Large intestine (tissue), 3 donors: ENCODE data around the gene CENPK. TPM values are rescaled to one million over a fixed set of nuclear protein-coding genes. Genes with fewer than 3 reads are reported as not detected.
A peak's percentile ranks its signal among the peaks of the same experiment; 100 is the strongest.
"Not testable (repeated sequence)": the region's sequence is repeated elsewhere in the genome, so short reads cannot be mapped to it uniquely, and the experiment has no call there.

Source experiments
- DNase-seq, 2 donors: peaks; one replicate each; pipeline versions ENCODE4 v3.0.0 to v3.0.0-alpha.2; 2013
- H3K27ac ChIP-seq: one replicate; pipeline ENCODE4 v1.5.1; 2013; ENCODE audit warnings: low read length
- H3K27me3 ChIP-seq: 2 replicates; pipeline ENCODE4 v1.6.1; 2013; ENCODE audit warnings: low read length; ENCODE audit not compliant: control insufficient read depth, insufficient read depth
- H3K36me3 ChIP-seq: 2 replicates; pipeline ENCODE4 v1.6.1; 2013; ENCODE audit warnings: low read length; ENCODE audit not compliant: control insufficient read depth, insufficient read depth
- H3K4me1 ChIP-seq: one replicate; pipeline ENCODE4 v1.6.1; 2013; ENCODE audit warnings: low read length; ENCODE audit not compliant: control insufficient read depth, insufficient read depth
- H3K4me3 ChIP-seq: one replicate; pipeline ENCODE4 v1.5.1; 2013; ENCODE audit warnings: low read length
- H3K9me3 ChIP-seq: one replicate; pipeline ENCODE4 v1.6.1; 2013; ENCODE audit warnings: mild to moderate bottlenecking, low read depth, low read length, moderate library complexity; ENCODE audit not compliant: control insufficient read depth
- WGBS: methylation state at CpG from one replicate; pipeline ENCODE4 v1.1.5; 2013; ENCODE audit warnings: low lambda C conversion rate; ENCODE audit not compliant: insufficient coverage; 5-methylcytosine and 5-hydroxymethylcytosine counted together
- polyA plus RNA-seq: library from polyadenylated mRNA; unstranded; fragments of 120-200 nt; gene quantifications from one replicate; pipeline ENCODE4 v1.2.1, GENCODE V29; 2013

CENPK gene
- polyA plus RNA-seq, 1 donor, result 19.0 TPM

DNA sequence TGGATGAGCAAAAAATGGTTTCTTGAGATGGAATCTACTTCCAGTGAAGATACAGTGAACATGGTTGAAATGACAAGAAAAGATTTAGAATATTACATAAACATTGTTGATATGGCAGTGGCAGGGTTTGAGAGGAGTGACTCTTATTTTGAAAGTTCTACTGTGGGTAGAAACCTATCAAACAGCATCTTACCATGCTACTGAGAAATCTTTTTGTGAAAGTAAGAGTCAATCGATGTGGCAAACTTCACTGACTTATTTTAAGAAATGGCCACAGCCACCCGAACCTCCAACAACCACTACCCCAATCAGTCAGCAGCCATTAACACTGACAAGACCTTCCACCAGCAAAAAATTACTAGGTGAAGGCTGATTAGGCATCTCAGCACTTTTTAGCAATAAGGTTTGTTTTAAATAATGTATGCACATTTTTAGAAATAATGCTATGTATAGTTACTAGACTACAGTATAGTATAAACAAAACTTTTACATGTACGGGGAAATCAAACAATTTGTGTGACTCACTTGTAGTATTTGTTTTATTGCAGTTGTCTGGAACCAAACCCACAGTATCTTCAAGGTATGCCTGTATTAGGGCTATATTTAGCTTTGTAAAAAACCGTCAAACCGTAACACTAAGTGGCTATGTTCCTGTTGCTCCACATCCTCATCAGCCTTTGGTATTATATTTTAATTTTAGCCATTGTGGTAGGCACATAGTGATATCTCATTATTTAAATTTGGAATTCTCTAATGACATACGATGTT, 50.6 kb downstream of the CENPK start:
- Histone ChIP-seq H3K27me3 (no peaks in the 10 kb centered on the region), H3K9me3 (no peaks in the 10 kb centered on the region), H3K36me3 (no peaks in the 10 kb centered on the region), H3K4me1 (no peaks in the 10 kb centered on the region), H3K27ac (no peak overlapping the region), H3K4me3 (no peak overlapping the region)
- DNase-seq, result no peak
- WGBS, result 100% methylated on average over 2 of the region's 6 CpGs

DNA sequence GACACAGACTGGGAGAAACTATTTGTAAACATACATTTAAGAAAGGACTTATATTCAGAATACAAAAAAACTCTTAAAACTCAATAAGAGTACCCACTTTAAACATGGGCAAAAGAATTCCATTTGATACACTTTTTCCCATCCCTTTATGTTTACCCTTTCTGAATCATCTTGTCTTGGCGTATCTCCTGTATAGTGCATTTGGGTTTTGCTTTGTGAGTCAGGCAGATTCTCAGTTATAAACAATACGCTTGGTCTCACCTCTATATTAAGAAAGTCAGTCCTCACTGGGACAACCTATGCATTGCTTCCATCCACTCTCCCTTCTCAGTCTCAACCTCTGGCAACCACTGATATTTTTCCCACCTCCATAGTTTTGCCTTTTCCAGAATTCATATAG, 54.0 kb downstream of the CENPK start:
- no peaks in the 10 kb centered on the region for H3K27me3 ChIP-seq
- DNase-seq, result no peak
- H3K9me3 ChIP-seq, result no peaks in the 10 kb centered on the region
- WGBS, result 100% methylated on average over 2 of the region's 2 CpGs
- no peak overlapping the region for H3K4me3 ChIP-seq
- no peak overlapping the region for H3K27ac ChIP-seq
- no peaks in the 10 kb centered on the region for H3K4me1 ChIP-seq
- no peaks in the 10 kb centered on the region for H3K36me3 ChIP-seq

DNA sequence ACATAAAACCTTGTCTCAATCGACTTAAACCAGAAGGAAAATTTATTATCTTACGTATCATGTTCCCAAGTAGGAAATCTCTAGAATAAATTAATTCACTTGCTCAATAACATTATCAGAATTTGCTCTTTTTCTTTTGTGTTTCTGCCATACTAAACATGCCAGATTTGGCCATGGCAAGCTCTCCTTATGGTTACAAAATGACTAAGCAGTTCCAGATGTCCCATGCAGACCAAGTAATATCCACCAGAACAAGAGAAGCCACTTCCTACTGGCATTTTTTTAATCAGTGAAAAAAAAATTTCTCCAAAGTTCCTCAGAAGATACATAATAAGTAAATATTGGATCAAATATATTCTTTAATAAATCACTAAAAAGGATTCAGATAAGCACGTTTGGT, 56.0 kb downstream of the CENPK start:
- H3K36me3 ChIP-seq, result no peaks in the 10 kb centered on the region
- 69% methylated on average over 2 of the region's 3 CpGs for WGBS
- no peaks in the 10 kb centered on the region for H3K4me1 ChIP-seq
- H3K27ac ChIP-seq, result no peak overlapping the region
- no peak for DNase-seq
- no peaks in the 10 kb centered on the region for H3K9me3 ChIP-seq
- no peak overlapping the region for H3K4me3 ChIP-seq
- no peaks in the 10 kb centered on the region for H3K27me3 ChIP-seq

DNA sequence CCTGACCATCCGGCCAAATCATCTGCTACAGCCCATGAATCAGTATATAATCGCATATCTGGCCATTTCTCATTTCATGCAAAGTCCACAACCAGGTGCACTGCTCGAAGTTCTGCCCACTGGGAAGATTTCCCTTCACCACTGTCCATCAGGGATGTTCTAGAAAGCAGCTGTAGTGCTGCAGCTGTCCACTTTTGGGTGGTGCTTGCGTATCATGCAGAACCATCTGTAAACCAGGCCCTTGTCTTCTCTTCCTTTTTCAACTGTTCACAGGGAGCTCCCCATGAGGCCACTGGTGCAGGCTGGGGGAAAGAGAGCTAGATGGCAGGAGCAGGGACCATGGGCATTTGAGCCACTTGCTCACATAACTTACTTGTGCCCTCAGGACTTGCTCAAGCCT, 73.8 kb downstream of the CENPK start:
- H3K27me3 ChIP-seq, result no peaks in the 10 kb centered on the region
- H3K36me3 ChIP-seq, result no peaks in the 10 kb centered on the region
- no peaks in the 10 kb centered on the region for H3K4me1 ChIP-seq
- no peak overlapping the region for H3K4me3 ChIP-seq
- WGBS, result 100% methylated on average over 1 of the region's 4 CpGs
- peaks cover 6% of the 10 kb centered on the region for H3K9me3 ChIP-seq
- H3K27ac ChIP-seq, result no peak overlapping the region
- no peak for DNase-seq

DNA sequence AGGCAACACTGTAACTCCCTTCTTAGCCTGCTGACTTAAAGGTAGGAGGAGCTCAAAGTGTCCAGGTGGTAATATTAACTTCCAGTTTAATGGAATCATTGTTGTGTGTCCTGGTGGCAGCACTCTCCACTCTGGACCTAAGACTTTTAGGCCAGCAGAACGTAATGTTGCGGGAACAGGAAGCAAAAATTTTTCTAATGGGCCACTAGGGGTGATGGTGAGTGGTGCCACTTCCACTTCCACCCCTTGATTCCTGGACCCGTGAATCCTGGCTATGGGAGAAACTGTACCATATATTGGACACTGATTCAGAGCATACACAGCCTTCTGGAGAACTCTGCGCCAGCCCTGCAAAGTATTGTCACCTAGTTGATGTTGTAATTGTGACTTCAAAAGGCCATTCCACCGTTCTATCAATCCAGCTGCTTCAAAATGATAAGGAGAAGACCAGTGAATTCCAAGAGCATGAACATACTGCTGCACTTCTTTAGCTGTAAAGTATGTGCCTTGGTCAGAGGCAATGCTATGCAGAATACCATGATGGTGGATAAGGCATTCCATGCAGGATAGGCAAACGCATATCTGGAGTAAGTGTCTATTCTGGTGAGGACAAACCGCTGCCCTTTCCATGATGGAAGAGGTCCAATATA, 74.8 kb downstream of the CENPK start:
- not testable (repeated sequence) for H3K27ac ChIP-seq, H3K27me3 ChIP-seq, H3K36me3 ChIP-seq, H3K9me3 ChIP-seq, H3K4me1 ChIP-seq, H3K4me3 ChIP-seq, DNase-seq
- WGBS, result no CpG with 5 or more reads among the region's 7 CpGs

GRCh38 chr5:65486803-65487202, 76.2 kb downstream of the CENPK start:
- not testable (repeated sequence) for DNase-seq, H3K9me3 ChIP-seq, H3K27ac ChIP-seq, H3K27me3 ChIP-seq, H3K4me3 ChIP-seq, H3K36me3 ChIP-seq, H3K4me1 ChIP-seq
- WGBS, result 60% methylated on average over 1 of the region's 2 CpGs

DNA sequence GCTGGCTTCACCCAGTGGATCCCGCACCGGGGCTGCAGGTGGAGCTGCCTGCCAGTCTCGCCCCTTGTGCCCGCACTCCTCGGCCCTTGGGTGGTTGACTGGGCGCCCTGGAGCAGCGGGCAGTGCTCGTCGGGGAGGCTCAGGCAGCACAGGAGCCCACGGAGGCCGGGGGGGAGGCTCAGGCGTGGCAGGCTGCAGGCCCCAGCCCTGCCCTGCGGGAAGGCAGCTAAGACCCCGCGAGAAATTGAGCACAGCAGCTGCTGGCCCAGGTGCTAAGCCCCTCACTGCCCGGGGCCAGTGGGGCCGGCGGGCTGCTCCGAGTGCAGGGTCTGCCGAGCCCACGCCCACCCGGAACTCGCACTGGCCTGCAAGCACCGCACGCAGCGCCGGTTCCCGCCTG, 77.6 kb downstream of the CENPK start:
- Histone ChIP-seq H3K4me3 (no peak overlapping the region), H3K27me3 (no peaks in the 10 kb centered on the region), H3K4me1 (peaks cover 3% of the 10 kb centered on the region), H3K36me3 (no peaks in the 10 kb centered on the region), H3K27ac (no peak overlapping the region), H3K9me3 (peaks cover 6% of the 10 kb centered on the region)
- no peak for DNase-seq
- WGBS, result no CpG with 5 or more reads among the region's 28 CpGs

- Histone ChIP-seq H3K4me3 (no peak overlapping the region), H3K4me1 (peaks cover 7% of the 10 kb centered on the region), H3K27me3 (no peaks in the 10 kb centered on the region), H3K36me3 (no peaks in the 10 kb centered on the region), H3K27ac (peak overlapping the region; percentile 12), H3K9me3 (peaks cover 6% of the 10 kb centered on the region)
- peak in 1 of 2 donors; percentile 55 for DNase-seq
- 60% methylated on average over 2 of the region's 3 CpGs for WGBS
Measured at GRCh38 chr5:65483546-65484346, 79.2 kb downstream of the CENPK start.

- H3K36me3 ChIP-seq, result no peaks in the 10 kb centered on the region
- peaks cover 7% of the 10 kb centered on the region for H3K4me1 ChIP-seq
- no peaks in the 10 kb centered on the region for H3K27me3 ChIP-seq
- peaks cover 6% of the 10 kb centered on the region for H3K9me3 ChIP-seq
- peak in 1 of 2 donors; percentile 71 for DNase-seq
- H3K4me3 ChIP-seq, result peak overlapping the region; percentile 41
- 0% methylated on average over 1 of the region's 12 CpGs for WGBS
- H3K27ac ChIP-seq, result peak overlapping the region; percentile 72
Measured at GRCh38 chr5:65482736-65483545, 80.0 kb downstream of the CENPK start.

GRCh38 chr5:65482296-65482735, 80.7 kb downstream of the CENPK start:
- Histone ChIP-seq H3K36me3 (no peaks in the 10 kb centered on the region), H3K27me3 (no peaks in the 10 kb centered on the region), H3K4me3 (peak overlapping the region; percentile 41), H3K4me1 (peaks cover 7% of the 10 kb centered on the region), H3K27ac (peak overlapping the region; percentile 72), H3K9me3 (peaks cover 6% of the 10 kb centered on the region)
- DNase-seq, result no peak
- 0% methylated on average over 1 of the region's 6 CpGs for WGBS
